Left ventricle myocardium inferior (tissue), 1 donor: ENCODE results near the gene ZNF683. TPM values are rescaled to one million over a fixed set of nuclear protein-coding genes. Genes with fewer than 3 reads are reported as not detected.

Source experiments
- DNase-seq: peaks from one replicate; pipeline ENCODE4 v3.0.0-alpha.2; 2020
- H3K27ac ChIP-seq: fragments of 200-600 bp; replicated peaks from 2 replicates; pipeline ENCODE4 v1.8.0; 2021
- H3K27me3 ChIP-seq: fragments of 200-600 bp; 2 replicates; pipeline ENCODE4 v1.8.0; 2021; ENCODE audit warnings: low read depth
- H3K36me3 ChIP-seq: fragments of 200-600 bp; 2 replicates; pipeline ENCODE4 v1.8.0; 2021
- H3K4me1 ChIP-seq: fragments of 200-600 bp; 2 replicates; pipeline ENCODE4 v1.8.0; 2021
- H3K4me3 ChIP-seq: fragments of 200-600 bp; 2 replicates; pipeline ENCODE4 v1.8.0; 2021; ENCODE audit warnings: mild to moderate bottlenecking, moderate library complexity
- H3K9me3 ChIP-seq: fragments of 200-600 bp; replicated peaks from 2 replicates; pipeline ENCODE4 v1.8.0; 2021
- intact Hi-C: fragments of 100-400 bp; cut with micrococcal nuclease; formaldehyde crosslinking; loops from one replicate; pipeline ENCODE4 v1.11.0; 2022
- total RNA-seq: library from RNA; stranded (reverse); fragmentation: NEBNext Ultra II Directional; extraction: Animal tissue kit (Norgen Biotek cat#: 25700); gene quantifications from one replicate; pipeline ENCODE4 v1.2.1, GENCODE V29; 2021
- TF ChIP-seq, protein P1 (sequence below): fragments of 200-600 bp; IDR thresholded peaks from 2 replicates; pipeline ENCODE4 v1.8.0; 2021; ENCODE audit warnings: antibody characterized with exemption, mild to moderate bottlenecking, borderline replicate concordance
- donor health status: DM: no; HTN: yes; CAD: no; lungs with severe emphysema.

ZNF683 gene
- total RNA-seq, 1 donor from 2014 or later: not detected

DNA sequence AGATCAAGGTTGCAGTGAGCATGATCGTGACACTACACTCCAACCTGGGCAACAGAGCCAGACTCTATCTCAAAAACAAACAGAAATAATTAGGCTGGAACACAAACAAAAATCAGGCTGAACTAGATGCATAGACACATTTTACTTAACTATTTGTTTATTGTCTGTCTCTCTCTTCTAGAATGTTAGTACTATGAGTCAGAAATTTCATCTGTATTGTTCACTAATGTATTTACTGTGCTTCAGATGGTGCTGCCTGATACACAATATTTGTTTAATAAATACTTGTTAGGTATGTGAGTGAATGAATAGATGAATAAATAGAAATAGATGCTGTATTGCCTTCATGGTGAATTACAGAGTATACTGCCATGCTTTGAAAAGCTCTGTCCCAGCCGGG is 32.1 kb upstream of the ZNF683 start:
- H3K4me3 ChIP-seq: no peak overlapping the region
- no peaks in the 10 kb centered on the region for H3K9me3 ChIP-seq
- H3K4me1 ChIP-seq: no peaks in the 10 kb centered on the region
- TF ChIP-seq, protein P1, sequence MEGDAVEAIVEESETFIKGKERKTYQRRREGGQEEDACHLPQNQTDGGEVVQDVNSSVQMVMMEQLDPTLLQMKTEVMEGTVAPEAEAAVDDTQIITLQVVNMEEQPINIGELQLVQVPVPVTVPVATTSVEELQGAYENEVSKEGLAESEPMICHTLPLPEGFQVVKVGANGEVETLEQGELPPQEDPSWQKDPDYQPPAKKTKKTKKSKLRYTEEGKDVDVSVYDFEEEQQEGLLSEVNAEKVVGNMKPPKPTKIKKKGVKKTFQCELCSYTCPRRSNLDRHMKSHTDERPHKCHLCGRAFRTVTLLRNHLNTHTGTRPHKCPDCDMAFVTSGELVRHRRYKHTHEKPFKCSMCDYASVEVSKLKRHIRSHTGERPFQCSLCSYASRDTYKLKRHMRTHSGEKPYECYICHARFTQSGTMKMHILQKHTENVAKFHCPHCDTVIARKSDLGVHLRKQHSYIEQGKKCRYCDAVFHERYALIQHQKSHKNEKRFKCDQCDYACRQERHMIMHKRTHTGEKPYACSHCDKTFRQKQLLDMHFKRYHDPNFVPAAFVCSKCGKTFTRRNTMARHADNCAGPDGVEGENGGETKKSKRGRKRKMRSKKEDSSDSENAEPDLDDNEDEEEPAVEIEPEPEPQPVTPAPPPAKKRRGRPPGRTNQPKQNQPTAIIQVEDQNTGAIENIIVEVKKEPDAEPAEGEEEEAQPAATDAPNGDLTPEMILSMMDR: no peak
- peaks cover 91% of the 10 kb centered on the region for H3K27me3 ChIP-seq
- H3K27ac ChIP-seq: no peak overlapping the region
- intact Hi-C loops: no loop called here
- no peaks in the 10 kb centered on the region for H3K36me3 ChIP-seq
- no peak for DNase-seq

DNA sequence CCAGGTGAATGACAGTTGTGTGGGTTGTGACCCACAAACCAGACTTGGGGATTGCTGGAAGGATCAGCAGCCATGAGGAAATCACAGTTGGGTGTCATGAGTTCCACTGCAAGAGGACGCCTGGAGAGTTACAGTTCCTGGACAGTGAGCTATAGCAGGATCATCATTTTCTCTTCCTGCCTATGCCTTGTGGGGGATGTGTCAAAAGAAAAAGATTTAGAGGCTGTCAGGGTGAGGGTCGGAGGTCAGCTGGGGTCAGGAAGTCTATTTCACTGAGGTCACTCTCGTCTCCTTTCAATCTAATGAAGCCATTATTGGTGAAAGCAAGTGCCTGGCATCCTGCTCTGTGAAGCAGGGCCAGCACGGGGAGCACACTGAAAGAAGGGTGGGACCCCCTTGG is 31.1 kb upstream of the ZNF683 start:
- Histone ChIP-seq H3K4me1 (no peaks in the 10 kb centered on the region), H3K36me3 (no peaks in the 10 kb centered on the region), H3K27ac (no peak overlapping the region), H3K9me3 (no peaks in the 10 kb centered on the region), H3K27me3 (peaks cover 81% of the 10 kb centered on the region), H3K4me3 (no peak overlapping the region)
- intact Hi-C loops: no loop called here
- no peak for DNase-seq
- TF ChIP-seq, protein P1: no peak

DNA sequence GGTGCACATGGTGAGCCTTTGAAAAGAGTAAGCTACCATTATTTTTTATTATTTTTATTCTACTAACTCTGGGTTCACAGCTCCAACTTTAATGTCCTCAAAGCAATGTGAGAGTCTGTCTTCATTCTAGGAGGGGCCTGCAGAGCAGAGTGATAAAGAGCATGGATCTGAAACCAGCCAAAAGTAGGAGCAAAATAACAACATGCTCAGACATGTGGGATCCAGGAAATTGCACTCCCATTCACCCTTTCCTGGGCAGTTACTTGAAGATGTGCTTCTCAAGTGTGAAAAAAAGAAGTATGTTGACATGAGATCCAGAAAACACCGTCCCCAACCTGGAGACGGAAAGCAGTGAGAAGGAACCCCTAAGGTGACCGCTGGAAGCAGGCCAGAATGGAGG is 29.3 kb upstream of the ZNF683 start:
- intact Hi-C loops: no loop called here
- no peaks in the 10 kb centered on the region for H3K36me3 ChIP-seq
- H3K9me3 ChIP-seq: no peaks in the 10 kb centered on the region

DNA sequence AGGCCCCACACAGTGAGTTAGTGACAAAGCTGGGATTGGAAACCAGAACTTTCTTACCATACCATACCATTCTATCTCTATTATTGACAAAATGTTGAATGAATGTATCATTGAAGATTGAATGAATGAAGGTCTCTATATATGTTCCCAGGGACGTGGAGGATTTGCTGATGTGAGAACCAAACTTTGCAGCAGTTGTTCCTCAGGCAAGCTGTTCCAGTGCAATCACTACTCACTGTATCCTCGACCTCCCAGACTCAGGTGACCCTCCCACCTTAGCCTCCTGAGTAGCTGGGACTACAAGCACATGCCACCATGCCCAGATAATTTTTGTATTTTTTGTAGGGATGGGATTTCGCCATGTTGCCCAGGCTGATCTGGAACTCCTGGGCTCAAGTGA is 26.5 kb upstream of the ZNF683 start:
- TF ChIP-seq, protein P1: no peak
- Histone ChIP-seq H3K27ac (no peak overlapping the region), H3K4me1 (no peaks in the 10 kb centered on the region), H3K27me3 (peaks cover 41% of the 10 kb centered on the region), H3K36me3 (no peaks in the 10 kb centered on the region), H3K4me3 (no peak overlapping the region), H3K9me3 (no peaks in the 10 kb centered on the region)
- no peak for DNase-seq
- intact Hi-C loops: no loop called here

More for the DNA sequence above, 29.3 kb upstream of the ZNF683 start:
- H3K27me3 ChIP-seq: peaks cover 66% of the 10 kb centered on the region
- no peak overlapping the region for H3K4me3 ChIP-seq
- TF ChIP-seq, protein P1: no peak
- no peak for DNase-seq
- no peak overlapping the region for H3K27ac ChIP-seq
- H3K4me1 ChIP-seq: no peaks in the 10 kb centered on the region

DNA sequence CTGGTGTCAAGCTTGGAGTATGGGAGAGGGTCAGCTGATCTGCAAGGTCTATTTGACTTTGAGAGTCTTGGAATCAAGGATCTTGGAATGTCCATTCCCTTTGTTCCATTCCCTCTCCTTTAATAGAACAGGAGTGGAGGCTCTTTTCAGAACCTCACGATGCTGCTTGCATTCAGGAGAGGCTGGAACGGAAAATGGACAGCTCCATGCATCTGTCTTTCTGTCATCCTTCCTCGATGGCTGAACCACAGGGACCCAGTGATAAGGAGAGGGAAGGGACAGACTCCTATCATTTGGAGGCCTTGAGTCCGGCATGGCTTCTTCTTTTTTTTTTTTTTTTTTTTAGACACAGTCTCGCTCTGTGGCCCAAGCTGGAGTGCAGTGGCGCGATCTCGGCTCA is 23.2 kb upstream of the ZNF683 start:
- no peak overlapping the region for H3K27ac ChIP-seq
- H3K4me3 ChIP-seq: no peak overlapping the region
- no peaks in the 10 kb centered on the region for H3K9me3 ChIP-seq
- H3K27me3 ChIP-seq: peaks cover 28% of the 10 kb centered on the region
- TF ChIP-seq, protein P1: no peak
- H3K36me3 ChIP-seq: no peaks in the 10 kb centered on the region
- intact Hi-C loops: no loop called here
- no peaks in the 10 kb centered on the region for H3K4me1 ChIP-seq
- no peak for DNase-seq

DNA sequence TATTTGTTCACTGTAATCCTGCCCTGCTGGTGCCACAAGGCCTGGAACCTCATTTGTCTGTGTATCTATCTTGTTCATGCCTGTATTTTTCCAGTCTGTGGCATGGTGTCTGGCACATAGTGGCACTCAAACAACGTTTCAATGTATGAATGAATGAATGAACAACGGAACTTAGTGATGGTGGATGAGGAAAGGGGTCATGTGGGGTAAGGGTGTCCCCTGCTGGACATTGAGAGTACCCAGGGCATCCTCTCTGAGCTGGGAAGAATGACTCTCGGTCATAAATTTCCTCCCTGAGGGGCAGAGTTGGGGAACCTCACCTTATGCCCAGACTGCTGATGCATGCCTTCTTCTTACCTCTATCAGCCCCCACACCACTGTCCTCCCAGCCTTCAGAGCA is 18.9 kb upstream of the ZNF683 start:
- TF ChIP-seq, protein P1: no peak
- Histone ChIP-seq H3K27ac (no peak overlapping the region), H3K4me1 (no peaks in the 10 kb centered on the region), H3K4me3 (no peak overlapping the region), H3K9me3 (no peaks in the 10 kb centered on the region), H3K36me3 (no peaks in the 10 kb centered on the region), H3K27me3 (peaks cover 60% of the 10 kb centered on the region)
- no peak for DNase-seq
- intact Hi-C loops: no loop called here
